ENCODE results near the gene OR52B2. TPM values are rescaled to one million over a fixed set of nuclear protein-coding genes. Genes with fewer than 3 reads are reported as not detected.
A peak's percentile ranks its signal among the peaks of the same experiment; 100 is the strongest.

Gene OR52B2
- total and polyA plus RNA-seq, 2 experiments from 2014 or later, result 0.57 TPM; not detected in 1

DNA sequence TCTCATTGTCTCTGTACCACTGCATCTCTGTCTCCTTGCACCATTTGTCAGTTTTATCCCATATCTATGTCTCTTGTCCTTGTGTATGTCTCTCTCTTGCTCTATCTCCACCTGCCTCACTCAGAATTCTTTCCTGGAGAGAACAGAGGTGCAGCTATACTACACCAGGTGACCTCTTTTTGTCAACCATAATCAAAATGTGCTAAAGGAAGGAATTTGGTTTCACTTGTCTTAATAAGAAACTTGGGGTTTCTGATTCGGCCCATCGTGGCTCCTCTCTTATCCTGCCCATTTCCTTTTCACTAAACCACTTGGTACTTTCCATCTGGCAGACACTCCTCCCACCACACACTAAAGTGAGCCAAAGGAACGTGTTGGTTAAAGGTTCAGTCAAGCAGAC, 33.2 kb upstream of the OR52B2 start:
- no peak overlapping the region for H3K4me3 ChIP-seq
- no peak for DNase-seq (ENCODE audit: low read depth in 1 of 2, low spot score in 1 of 2)
- H3K27ac ChIP-seq, result no peak overlapping the region
- TF ChIP-seq, protein P1, sequence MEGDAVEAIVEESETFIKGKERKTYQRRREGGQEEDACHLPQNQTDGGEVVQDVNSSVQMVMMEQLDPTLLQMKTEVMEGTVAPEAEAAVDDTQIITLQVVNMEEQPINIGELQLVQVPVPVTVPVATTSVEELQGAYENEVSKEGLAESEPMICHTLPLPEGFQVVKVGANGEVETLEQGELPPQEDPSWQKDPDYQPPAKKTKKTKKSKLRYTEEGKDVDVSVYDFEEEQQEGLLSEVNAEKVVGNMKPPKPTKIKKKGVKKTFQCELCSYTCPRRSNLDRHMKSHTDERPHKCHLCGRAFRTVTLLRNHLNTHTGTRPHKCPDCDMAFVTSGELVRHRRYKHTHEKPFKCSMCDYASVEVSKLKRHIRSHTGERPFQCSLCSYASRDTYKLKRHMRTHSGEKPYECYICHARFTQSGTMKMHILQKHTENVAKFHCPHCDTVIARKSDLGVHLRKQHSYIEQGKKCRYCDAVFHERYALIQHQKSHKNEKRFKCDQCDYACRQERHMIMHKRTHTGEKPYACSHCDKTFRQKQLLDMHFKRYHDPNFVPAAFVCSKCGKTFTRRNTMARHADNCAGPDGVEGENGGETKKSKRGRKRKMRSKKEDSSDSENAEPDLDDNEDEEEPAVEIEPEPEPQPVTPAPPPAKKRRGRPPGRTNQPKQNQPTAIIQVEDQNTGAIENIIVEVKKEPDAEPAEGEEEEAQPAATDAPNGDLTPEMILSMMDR (IDR thresholded peaks at IDR 0.05; ENCODE audit: low read depth, low read length), result no peak
- H3K36me3 ChIP-seq, result peaks cover 8% of the 10 kb centered on the region
- no peaks in the 10 kb centered on the region for H3K4me1 ChIP-seq (ENCODE audit: low read depth)
- no peaks in the 10 kb centered on the region for H3K27me3 ChIP-seq
- no peaks in the 10 kb centered on the region for H3K9me3 ChIP-seq (ENCODE audit: low read depth)

DNA sequence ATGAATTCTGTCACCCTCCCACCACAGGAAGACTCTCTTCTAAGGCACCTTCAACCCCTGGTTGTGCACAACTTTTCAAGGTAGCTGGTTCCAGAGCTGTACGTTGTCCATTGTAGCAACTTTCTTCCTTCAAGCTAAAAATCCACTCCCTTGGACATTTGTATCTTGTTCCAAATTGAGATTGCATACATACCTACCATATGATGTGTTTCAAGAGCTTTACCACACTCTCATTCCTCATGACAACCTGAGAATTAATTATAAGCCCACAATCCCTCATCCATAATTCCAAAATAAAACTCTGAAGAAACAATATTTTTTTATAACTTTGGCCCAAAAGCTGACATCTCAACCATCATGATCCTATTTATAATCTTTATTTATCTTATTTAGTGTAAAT, 31.9 kb upstream of the OR52B2 start:
- Histone ChIP-seq H3K4me3 (no peak overlapping the region), H3K9me3 (ENCODE audit: low read depth) (no peaks in the 10 kb centered on the region), H3K27ac (no peak overlapping the region), H3K4me1 (ENCODE audit: low read depth) (no peaks in the 10 kb centered on the region), H3K36me3 (peaks cover 8% of the 10 kb centered on the region), H3K27me3 (no peaks in the 10 kb centered on the region)
- TF ChIP-seq, protein P1 (IDR thresholded peaks at IDR 0.05; ENCODE audit: low read depth, low read length), result no peak
- no peak for DNase-seq (ENCODE audit: low read depth in 1 of 2, low spot score in 1 of 2)

DNA sequence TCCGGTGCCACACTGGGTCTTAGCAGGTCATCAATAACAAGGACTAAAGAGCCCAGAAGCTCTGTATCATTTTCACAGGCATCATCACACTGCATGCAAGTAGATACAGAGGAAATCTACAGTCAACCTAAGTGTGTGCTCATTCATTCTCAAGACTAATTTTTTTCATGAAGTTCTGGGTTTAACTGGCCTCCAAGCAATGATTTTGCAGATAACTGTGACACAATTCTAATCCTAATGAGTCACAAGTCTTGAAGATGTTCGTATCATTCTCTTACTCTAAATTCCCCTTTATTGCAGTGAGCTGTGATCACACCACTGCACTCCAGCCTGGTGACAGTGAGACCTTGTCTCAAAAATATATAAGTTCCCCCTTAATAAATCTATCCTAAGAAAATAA, 31.4 kb upstream of the OR52B2 start:
- no peak overlapping the region for H3K27ac ChIP-seq
- peaks cover 5% of the 10 kb centered on the region for H3K36me3 ChIP-seq
- H3K4me1 ChIP-seq (ENCODE audit: low read depth), result no peaks in the 10 kb centered on the region
- H3K27me3 ChIP-seq, result no peaks in the 10 kb centered on the region
- H3K4me3 ChIP-seq, result no peak overlapping the region
- TF ChIP-seq, protein P1 (IDR thresholded peaks at IDR 0.05; ENCODE audit: low read depth, low read length), result no peak
- peak in 1 of 2 donors; percentile 36 for DNase-seq (ENCODE audit: low read depth in 1 of 2, low spot score in 1 of 2)
- H3K9me3 ChIP-seq (ENCODE audit: low read depth), result no peaks in the 10 kb centered on the region

DNA sequence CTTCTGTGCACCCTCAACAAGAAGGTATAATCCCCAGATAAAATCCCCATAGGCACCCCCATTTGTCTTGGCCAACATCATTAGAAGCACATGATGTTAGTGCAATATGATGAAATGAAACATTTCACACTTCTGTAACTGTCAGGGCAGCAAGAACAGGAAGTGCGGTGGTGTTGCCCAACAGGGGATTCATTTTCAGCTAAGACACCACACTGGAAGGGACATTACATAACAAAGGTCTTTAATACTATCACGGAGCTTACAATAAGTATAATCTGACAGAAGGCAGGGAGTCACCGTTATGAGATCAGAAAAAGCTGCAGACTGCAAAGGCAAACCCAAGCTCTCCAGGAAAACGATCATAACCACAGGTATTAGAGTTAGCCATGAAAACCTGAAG, 30.8 kb upstream of the OR52B2 start:
- Histone ChIP-seq H3K27me3 (no peaks in the 10 kb centered on the region), H3K36me3 (peaks cover 5% of the 10 kb centered on the region), H3K9me3 (ENCODE audit: low read depth) (no peaks in the 10 kb centered on the region), H3K27ac (no peak overlapping the region), H3K4me3 (no peak overlapping the region), H3K4me1 (ENCODE audit: low read depth) (no peaks in the 10 kb centered on the region)
- TF ChIP-seq, protein P1 (IDR thresholded peaks at IDR 0.05; ENCODE audit: low read depth, low read length), result no peak
- DNase-seq (ENCODE audit: low read depth in 1 of 2, low spot score in 1 of 2), result peak in 1 of 2 donors; percentile 76

DNA sequence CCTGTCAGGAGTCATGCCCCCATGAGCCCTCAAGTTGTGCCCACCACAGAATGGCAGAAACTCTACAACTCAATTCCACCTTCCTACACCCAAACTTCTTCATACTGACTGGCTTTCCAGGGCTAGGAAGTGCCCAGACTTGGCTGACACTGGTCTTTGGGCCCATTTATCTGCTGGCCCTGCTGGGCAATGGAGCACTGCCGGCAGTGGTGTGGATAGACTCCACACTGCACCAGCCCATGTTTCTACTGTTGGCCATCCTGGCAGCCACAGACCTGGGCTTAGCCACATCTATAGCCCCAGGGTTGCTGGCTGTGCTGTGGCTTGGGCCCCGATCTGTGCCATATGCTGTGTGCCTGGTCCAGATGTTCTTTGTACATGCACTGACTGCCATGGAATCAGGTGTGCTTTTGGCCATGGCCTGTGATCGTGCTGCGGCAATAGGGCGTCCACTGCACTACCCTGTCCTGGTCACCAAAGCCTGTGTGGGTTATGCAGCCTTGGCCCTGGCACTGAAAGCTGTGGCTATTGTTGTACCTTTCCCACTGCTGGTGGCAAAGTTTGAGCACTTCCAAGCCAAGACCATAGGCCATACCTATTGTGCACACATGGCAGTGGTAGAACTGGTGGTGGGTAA, 29.2 kb upstream of the OR52B2 start, which contains the start of gene OR52W1:
TSS of gene OR52W1 (plus strand) at position 51 of the 637 bp plus-strand sequence. CDS start at position 51, 0 bp downstream.
- Histone ChIP-seq H3K27ac (no peak within 1 kb of the TSS), H3K4me1 (ENCODE audit: low read depth) (no peaks in the 10 kb centered on the region), H3K4me3 (no peak within 1 kb of the TSS), H3K27me3 (no peaks in the 10 kb centered on the region), H3K9me3 (ENCODE audit: low read depth) (no peaks in the 10 kb centered on the region), H3K36me3 (no peaks in the 10 kb centered on the region)
- TF ChIP-seq, protein P1 (IDR thresholded peaks at IDR 0.05; ENCODE audit: low read depth, low read length), result no peak
- DNase-seq (ENCODE audit: low read depth in 1 of 2, low spot score in 1 of 2), result no peak
